Stimulated activated CD8-positive, alpha-beta memory T cell treated with anti-CD3 and anti-CD28 coated beads, Interleukin-4, amount 100 ng/mL, for 48 hours (primary cell): Measurements from ENCODE around the gene SNRNP200.

Source experiments
- DNase-seq: peaks from one replicate; pipeline ENCODE4 v3.0.0-alpha.2; 2020

SNRNP200 gene

GRCh38 chr2:96305091-96305978 lies at the start of gene SNRNP200:
SNRNP200 (minus strand) TSS chr2:96305546; CDS start chr2:96305437, 109 bp downstream.
- DNase-seq = peak; percentile 95

- DNase-seq = no peak
These were observed 49.1 kb upstream of the SNRNP200 start for GRCh38 chr2:96354492-96354891.

- DNase-seq = no peak
These were observed 48.3 kb upstream of the SNRNP200 start for GRCh38 chr2:96353606-96354101.

GRCh38 chr2:96353032-96353561 lies 47.8 kb upstream of the SNRNP200 start:
- no peak for DNase-seq

- no peak for DNase-seq
These were observed 42.0 kb upstream of the SNRNP200 start for GRCh38 chr2:96347395-96347794.

GRCh38 chr2:96345868-96346462 lies 40.6 kb upstream of the SNRNP200 start:
- DNase-seq = no peak

GRCh38 chr2:96345438-96345837 lies 40.1 kb upstream of the SNRNP200 start:
- DNase-seq = no peak

GRCh38 chr2:96344011-96344410 lies 38.7 kb upstream of the SNRNP200 start:
- DNase-seq = no peak

GRCh38 chr2:96342085-96342484 lies 36.7 kb upstream of the SNRNP200 start:
- DNase-seq = peak; percentile 60

GRCh38 chr2:96341641-96342040 lies 36.3 kb upstream of the SNRNP200 start:
- DNase-seq = no peak

GRCh38 chr2:96340493-96341414 lies 35.4 kb upstream of the SNRNP200 start:
- DNase-seq = no peak

GRCh38 chr2:96336873-96337272 lies 31.5 kb upstream of the SNRNP200 start:
- no peak for DNase-seq

GRCh38 chr2:96336104-96336775 lies 30.9 kb upstream of the SNRNP200 start:
- no peak for DNase-seq

GRCh38 chr2:96333708-96334107 lies 28.4 kb upstream of the SNRNP200 start:
- no peak for DNase-seq

- no peak for DNase-seq
These were observed 25.1 kb upstream of the SNRNP200 start for GRCh38 chr2:96330407-96330806.

- DNase-seq = no peak
These were observed 24.5 kb upstream of the SNRNP200 start for GRCh38 chr2:96329874-96330273.

GRCh38 chr2:96329456-96329855 lies 24.1 kb upstream of the SNRNP200 start:
- no peak for DNase-seq

GRCh38 chr2:96326990-96327820 lies 21.9 kb upstream of the SNRNP200 start:
- no peak for DNase-seq

GRCh38 chr2:96326564-96326963 lies 21.2 kb upstream of the SNRNP200 start:
- DNase-seq = no peak

- DNase-seq = peak; percentile 60
These were observed 20.5 kb upstream of the SNRNP200 start for GRCh38 chr2:96325884-96326255.
